NCI-H82 (cell line): ENCODE data around the gene PTBP1.

Source experiments
- DNase-seq: peaks from one replicate; lab custom pipeline; 2025; lab: John Stamatoyannopoulos, UW

Gene PTBP1

DNA sequence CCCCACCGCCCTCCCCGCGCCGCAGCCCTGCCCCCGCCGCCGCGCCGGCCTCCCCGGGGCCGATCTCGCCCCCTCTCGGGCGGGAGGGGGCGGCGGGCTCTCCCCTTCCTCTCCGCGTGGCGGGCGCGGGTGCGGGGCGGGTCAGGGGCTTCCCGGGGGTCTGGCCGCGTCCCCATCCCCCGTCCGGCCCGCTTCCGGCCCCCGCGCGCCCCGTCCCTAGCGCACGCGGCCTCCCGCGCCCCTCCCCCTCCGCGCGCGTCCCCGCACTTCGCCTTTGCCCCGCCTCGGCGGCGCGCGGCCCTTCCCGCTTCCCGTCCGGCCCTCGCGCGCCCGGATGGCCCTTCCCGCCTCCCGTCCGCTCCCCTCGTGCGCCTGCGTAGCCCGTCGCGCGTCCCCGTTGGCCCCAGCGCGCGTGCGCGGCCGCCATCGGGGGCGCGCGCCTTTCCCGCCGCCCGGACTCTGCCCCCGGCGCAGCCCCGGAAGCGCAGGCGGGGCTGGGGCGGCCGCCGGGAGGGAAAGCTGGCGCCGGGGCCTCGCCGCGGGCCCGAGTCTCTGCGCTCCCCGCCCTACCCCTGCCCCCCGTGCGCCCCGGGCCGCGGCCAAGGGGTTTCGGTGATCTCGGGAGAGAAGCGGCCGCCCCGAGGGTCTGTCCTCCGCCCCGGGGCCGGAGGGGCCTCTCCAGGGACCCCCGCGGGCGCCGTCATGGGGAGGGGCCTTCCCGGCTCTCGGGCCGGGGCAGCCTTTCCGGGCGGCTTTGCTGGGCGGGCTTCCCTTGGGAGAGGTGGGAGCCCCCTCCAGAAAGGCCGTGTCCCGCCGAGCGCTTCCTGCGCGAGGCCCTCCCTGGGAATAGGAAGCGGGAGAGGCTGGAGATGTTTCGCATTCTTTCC lies 519 bp downstream of the PTBP1 start:
- peak; percentile 85 for DNase-seq

GRCh38 chr19:798415-799075 lies 1.3 kb downstream of the PTBP1 start:
- DNase-seq = no peak

DNA sequence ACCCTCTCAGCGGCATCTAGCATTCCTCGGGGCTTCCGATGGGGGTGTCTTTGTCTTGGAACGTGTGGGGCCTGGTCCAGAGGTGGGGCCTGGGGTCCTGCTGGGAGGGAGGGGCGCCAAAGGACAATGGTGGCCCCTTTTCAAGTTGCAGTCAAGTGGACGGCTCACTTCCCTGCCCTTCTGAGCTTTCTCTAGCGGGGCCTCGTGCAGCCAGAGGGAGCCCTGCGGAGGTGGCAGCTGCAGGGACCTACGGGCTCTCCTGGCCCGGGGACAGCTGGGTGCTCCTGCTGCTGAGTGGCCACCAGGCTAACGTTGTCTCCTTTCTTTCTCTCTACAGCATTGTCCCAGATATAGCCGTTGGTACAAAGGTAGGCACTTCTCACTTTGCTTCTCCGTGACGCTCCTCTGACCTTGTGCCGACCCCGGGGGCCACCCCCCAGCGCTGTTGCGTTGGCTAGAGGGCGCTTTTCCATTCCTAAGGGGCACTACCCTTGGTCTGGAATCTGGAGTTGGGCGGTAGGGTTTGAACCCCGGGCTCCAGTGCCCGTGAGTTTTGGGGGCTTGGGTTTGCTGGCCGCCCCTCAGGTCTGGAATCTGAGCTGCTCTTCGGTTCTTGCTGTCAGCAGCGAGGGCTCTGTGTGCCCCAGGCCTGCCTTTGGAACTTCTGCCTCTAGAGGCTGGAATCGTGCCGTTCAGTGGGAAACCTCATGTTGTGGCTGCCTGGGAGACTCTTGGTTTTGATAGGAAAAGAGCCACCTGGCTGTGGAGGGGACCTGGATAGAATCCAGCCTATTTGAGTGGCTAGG lies 2.0 kb downstream of the PTBP1 start:
- peak; percentile 28 for DNase-seq

- DNase-seq = no peak
These were observed 3.2 kb downstream of the PTBP1 start for GRCh38 chr19:800360-801029.

DNA sequence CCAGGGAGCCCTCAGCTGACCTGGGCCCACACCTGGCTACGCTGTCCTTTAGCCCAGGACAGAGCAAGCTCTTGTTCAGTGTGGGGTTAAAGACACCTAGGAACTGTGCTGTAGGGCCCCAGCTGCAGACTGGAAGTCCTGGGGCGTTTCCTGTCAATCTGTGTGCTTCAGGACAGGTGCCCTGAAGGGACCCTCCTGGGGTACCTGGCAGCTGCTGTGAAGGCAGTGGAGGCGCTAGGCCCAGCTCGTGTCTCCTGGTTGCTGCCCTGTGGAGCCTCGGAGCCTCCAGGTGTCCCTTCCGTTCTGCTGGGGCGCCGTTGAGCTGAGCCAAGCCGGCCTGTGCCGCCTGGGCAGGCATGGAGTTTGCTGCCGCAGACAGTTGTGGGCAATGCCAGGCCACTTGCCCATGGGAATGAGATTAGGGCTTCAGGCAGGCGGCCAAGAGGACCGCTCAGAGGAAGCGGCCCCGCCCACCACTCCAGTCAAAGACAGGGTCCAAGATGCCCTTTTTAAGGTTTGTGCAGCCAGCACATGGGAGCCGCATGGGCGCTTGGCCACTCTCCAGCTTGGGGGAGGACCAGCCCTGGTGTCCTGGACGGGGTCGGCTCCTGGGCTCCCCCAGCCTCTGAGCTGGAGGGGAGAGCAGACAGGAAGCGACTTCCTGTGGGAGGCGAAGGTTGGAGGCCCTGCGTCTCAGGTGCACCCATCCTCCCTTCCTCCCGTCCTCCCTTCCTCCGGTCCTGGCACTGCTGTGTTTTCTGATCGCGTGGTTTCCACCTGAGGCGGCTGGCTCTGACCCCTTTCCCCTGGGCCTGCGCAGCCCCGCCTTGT lies 4.0 kb downstream of the PTBP1 start:
- no peak for DNase-seq

DNA sequence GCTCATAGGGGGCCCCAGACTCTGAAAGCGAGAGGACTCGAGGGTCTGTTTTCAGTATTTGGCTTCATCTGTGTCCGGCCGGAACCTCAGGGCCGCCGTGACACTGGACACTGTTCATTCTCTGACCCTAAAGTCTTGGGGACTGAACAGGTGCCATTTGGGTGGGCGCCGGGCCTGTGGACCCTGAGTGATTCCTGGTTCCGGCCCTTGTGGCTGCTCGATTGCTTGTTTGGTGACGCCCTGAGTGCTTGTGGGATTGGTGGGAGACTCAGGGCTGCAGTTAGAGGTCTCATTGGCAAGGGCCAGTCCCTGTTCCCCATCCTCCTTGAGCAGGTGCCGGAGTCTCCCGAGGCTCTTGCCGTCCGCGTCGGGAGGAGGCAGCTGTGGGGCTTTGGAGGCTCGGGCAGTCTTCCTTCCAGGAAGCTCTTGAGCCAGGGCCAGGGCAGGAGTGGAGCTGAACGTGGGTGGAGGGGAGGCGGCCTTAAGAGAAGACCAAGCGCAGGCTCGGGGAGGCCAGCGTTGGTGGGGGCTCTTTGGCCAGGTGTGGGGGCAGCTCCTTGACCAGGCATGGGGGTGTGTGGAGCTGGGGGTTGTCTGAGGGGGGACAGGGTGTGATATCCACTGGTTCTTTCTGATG lies 4.7 kb downstream of the PTBP1 start:
- no peak for DNase-seq

DNA sequence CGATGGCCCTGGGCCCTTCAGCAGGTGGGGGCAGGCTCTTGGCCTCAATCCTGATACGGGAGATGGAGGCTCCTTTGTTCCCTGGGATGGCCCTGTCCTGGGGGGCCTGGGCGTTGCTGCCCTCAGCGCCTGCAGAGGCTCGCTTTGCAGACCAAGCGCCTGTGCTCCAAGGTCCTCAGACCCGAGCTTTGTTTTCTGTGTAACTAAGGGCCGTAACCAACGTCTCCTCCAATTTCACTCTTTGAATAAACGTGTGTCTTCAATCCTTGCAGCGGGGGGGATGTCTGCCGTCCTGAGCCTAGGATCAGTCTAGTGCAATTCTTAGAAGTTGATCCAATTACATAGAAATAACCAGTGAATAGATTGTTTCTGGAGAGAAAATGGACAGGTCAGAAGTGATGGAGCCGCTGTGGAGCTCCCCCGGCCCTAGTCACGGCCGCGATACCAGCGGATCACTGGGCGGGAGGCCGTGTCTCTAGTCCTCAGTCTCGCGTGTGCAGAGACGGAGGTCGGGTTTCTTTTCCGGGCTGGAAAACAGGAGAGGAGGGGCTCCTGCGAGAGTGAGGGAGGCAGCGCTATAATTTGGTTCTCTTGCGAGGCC lies 5.3 kb downstream of the PTBP1 start:
- no peak for DNase-seq

DNA sequence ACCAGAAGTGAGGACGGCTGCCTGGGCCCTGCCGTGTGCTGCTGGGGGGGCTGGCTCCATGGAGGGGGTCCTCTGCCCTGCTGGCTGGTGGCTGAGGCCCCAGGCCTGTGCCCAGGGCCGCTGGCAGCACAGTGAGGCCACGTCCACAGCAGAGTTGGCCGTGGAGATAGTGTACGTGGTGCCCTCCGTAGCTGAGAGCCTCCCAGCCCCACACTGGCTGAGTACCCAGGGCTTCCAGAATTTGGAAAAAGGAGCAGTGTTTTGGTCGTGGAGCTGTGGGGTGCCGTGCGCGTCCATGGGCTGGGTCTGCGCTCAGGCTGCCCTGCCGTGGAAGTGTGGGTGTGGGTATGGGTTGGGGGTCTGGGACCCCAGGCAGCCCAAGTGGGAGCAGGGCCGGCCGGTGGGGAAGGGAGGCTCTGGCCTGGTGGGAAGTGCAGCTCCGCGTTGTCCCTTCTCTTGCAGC lies 5.9 kb downstream of the PTBP1 start:
- DNase-seq = no peak

GRCh38 chr19:803686-804418 lies 6.6 kb downstream of the PTBP1 start:
- DNase-seq = no peak

DNA sequence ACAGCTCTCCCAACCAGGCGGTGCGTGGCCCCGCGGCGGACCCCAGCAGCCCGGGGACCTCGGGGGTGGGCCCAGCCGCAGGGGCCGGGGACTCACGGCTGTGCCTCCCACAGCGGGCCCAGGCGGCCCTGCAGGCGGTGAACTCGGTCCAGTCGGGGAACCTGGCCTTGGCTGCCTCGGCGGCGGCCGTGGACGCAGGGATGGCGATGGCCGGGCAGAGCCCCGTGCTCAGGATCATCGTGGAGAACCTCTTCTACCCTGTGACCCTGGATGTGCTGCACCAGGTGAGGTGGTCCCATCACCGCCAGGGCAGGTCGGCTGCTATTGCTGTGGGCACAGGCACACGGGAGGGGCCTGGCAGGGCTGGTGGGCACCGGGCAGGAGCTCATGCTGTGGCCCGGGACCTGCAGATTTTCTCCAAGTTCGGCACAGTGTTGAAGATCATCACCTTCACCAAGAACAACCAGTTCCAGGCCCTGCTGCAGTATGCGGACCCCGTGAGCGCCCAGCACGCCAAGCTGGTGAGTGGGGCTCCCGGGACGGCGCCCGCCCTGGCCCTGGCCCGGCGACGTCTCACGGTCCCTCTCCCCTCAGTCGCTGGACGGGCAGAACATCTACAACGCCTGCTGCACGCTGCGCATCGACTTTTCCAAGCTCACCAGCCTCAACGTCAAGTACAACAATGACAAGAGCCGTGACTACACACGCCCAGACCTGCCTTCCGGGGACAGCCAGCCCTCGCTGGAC lies 7.3 kb downstream of the PTBP1 start:
- no peak for DNase-seq

DNA sequence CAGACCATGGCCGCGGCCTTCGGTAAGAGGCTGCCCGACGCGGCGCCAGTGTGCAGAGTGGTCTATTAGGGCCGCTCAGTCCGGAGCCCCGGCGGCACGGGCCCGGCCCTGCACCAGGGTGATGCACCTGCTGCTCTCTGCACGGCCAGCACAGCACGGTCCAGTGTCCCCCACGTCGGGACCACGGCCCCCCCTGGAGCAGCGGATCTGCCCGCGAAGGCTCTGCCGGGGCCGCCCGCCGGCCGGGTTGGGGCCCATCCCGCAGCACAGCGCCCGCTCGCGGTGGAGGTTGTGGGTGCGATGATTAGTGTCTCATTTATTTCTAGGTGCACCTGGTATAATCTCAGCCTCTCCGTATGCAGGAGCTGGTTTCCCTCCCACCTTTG lies 7.9 kb downstream of the PTBP1 start:
- no peak for DNase-seq

DNA sequence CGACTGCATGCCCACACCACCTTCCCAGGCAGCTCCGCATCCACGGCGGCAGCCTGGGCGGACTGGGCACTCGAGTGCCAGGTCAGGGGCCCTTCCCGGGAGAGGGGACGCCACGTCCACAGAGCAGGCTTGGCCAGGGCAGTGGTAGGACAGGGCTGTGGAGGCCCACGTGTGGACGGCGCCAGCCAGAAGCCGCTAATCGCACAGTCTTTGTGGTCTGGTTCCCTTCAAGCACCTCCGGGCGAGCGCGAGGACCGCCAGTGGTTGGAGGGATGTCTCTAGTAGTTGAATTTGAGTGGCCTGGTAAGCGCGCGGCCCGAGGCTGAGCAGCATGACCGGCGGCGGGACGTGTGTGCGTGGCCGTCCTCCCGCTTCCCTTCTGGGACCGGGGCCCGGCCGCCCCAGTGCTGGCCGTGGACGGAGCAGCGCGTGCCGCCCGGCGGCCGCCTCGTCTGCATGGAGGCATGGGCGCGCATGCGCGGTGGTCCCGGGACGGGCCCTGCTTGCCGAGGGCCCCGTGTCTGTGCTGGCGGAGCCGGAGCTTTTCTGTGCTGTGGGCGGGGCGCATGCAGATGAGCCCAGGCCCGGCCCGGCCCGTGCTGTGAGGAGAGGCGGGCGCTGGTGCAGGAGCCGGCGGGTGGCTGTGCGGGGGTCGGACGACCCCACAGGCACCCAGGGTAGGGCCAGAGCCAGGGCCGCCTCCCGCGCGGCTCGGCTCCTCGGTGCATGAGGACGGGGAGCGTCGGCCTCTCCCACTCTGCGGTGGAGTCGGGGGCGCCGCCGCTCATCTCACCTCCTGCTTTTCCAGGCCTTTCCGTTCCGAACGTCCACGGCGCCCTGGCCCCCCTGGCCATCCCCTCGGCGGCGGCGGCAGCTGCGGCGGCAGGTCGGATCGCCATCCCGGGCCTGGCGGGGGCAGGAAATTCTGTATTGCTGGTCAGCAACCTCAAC lies 8.6 kb downstream of the PTBP1 start:
- DNase-seq = no peak

DNA sequence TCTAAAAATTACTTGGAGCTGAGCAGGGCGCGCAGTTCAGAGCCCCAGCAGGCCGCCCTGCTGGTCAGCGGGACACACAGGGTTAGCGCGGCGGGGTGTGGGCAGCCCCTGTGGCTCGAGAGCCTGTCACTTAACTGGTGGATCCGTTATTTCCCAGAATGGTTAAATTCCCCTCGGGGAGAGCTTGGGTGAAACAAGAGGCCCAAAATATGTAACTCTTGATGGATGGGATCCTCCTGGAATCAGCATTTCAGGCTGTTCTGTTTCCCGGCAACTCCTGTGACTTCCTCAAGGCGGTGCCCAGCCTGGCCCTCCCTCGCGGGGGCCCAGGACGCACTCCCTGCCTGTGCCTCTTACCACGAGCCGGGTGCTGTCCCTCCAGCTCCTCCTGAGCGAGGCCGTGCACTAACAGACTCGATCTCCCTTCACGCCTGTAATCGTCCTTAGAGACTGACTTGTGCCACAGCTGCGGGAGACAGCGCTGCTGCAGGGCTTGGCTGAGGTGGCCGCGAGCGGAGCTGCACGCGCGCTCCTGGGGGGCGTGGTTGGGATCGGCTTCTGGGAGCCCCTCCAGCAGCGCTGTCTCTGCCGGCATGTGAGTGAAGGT lies 9.7 kb downstream of the PTBP1 start:
- no peak for DNase-seq

GRCh38 chr19:807627-808422 lies 10.6 kb downstream of the PTBP1 start:
- no peak for DNase-seq

- no peak for DNase-seq
These were observed 11.1 kb downstream of the PTBP1 start for GRCh38 chr19:808423-808775.

- DNase-seq = no peak
These were observed 13.0 kb downstream of the PTBP1 start for GRCh38 chr19:810077-810855.
